H1 (cell line): ENCODE measurements around the gene IFI27L1. TPM values are rescaled to one million over a fixed set of nuclear protein-coding genes. Genes with fewer than 3 reads are reported as not detected.

ENCODE experiments used
- CTCF ChIA-PET: fragments of 300-600 bp; sonication (Branson Sonifier 250); formaldehyde crosslinking; loops from one replicate; lab custom pipeline; 2021; ENCODE audit not compliant: partially characterized antibody; lab: Charles Lee
- POLR2A ChIA-PET: fragments of 300-600 bp; sonication (Branson Sonifier 250); formaldehyde crosslinking; loops from one replicate; lab custom pipeline; 2021; ENCODE audit warnings: inconsistent platforms; ENCODE audit not compliant: partially characterized antibody; lab: Charles Lee
- DNase-seq, 2 experiments: peaks; one replicate each; pipeline versions ENCODE4 v3.0.0 to v3.0.0-alpha.2; 2010 to 2022; ENCODE audit warnings: low spot score in 2 of 2, low read depth in 1 of 2, mixed read lengths in 1 of 2
- FAIRE-seq: peaks from 2 replicates; lab custom pipeline; 2011; peaks lifted over from hg19 to GRCh38; lab: Jason Lieb, UNC
- H2AFZ ChIP-seq: 2 replicates; pipeline ENCODE4 v1.8.1; 2012; ENCODE audit warnings: low read length, inconsistent platforms
- H2AK5ac ChIP-seq: 2 replicates; pipeline ENCODE4 v1.6.1; 2013; ENCODE audit warnings: low read depth, low read length
- H2BK120ac ChIP-seq: replicated peaks from 2 replicates; pipeline ENCODE3; 2013; ENCODE audit warnings: low read depth, low read length, inconsistent platforms
- H2BK12ac ChIP-seq: 2 replicates; pipeline ENCODE4 v1.6.1; 2013; ENCODE audit warnings: low read depth, low read length
- H2BK15ac ChIP-seq: 2 replicates; pipeline ENCODE4 v1.6.1; 2013; ENCODE audit warnings: low read length
- H2BK20ac ChIP-seq: 2 replicates; pipeline ENCODE4 v1.6.1; 2013; ENCODE audit warnings: low read length
- H2BK5ac ChIP-seq: 2 replicates; pipeline ENCODE4 v1.6.1; 2013; ENCODE audit warnings: low read depth, low read length
- H3K14ac ChIP-seq: 2 replicates; pipeline ENCODE4 v1.6.1; 2013; ENCODE audit warnings: inconsistent platforms; ENCODE audit not compliant: insufficient read length
- H3K18ac ChIP-seq: 2 replicates; pipeline ENCODE4 v1.6.1; 2013; ENCODE audit warnings: low read length; ENCODE audit errors: extremely low read depth
- H3K23ac ChIP-seq: 2 replicates; pipeline ENCODE4 v1.6.1; 2013; ENCODE audit warnings: inconsistent platforms; ENCODE audit not compliant: insufficient read length
- H3K23me2 ChIP-seq: 2 replicates; pipeline ENCODE4 v1.6.1; 2013; ENCODE audit warnings: low read depth, low read length
- H3K27ac ChIP-seq: 2 replicates; pipeline ENCODE4 v1.6.1; 2011; ENCODE audit warnings: low read depth, low read length, inconsistent platforms
- H3K27me3 ChIP-seq, 4 experiments: replicated peaks in 1 of 4; 1 replicate in 1 of 4; 2 replicates in 3 of 4; pipeline versions ENCODE4 v1.6.1 to v1.8.1; 2011 to 2013; ENCODE audit warnings: low read length in 3 of 4, mild to moderate bottlenecking in 3 of 4, inconsistent platforms in 2 of 4, mixed read lengths in 2 of 4, moderate library complexity in 1 of 4; ENCODE audit not compliant: control insufficient read depth in 3 of 4, insufficient read depth in 3 of 4; ENCODE audit errors: extremely low read depth in 1 of 4
- H3K36me3 ChIP-seq, 4 experiments: 2 replicates each; pipeline versions ENCODE4 v1.6.1 to v1.8.1; 2011 to 2013; ENCODE audit warnings: mild to moderate bottlenecking in 4 of 4, low read length in 3 of 4, moderate library complexity in 2 of 4, control low read depth in 1 of 4, inconsistent platforms in 1 of 4; ENCODE audit not compliant: insufficient read depth in 4 of 4, control insufficient read depth in 2 of 4
- H3K4ac ChIP-seq: replicated peaks from 2 replicates; pipeline ENCODE3; 2013; ENCODE audit warnings: low read length, low read depth, mixed read lengths, inconsistent platforms; ENCODE audit not compliant: insufficient read length
- H3K4me1 ChIP-seq, 4 experiments: replicated peaks in 1 of 4; 1 replicate in 1 of 4; 2 replicates in 3 of 4; pipeline versions ENCODE4 v1.6.1 to v1.8.1; 2011 to 2013; ENCODE audit warnings: low read length in 3 of 4, inconsistent platforms in 2 of 4, mixed read lengths in 1 of 4; ENCODE audit not compliant: insufficient read depth in 4 of 4, control insufficient read depth in 3 of 4
- H3K4me2 ChIP-seq, 2 experiments: 2 replicates each; pipeline versions ENCODE4 v1.6.1 to v1.8.1; 2011 to 2013; ENCODE audit warnings: low read depth in 2 of 2, low read length in 2 of 2, control low read depth in 1 of 2, inconsistent platforms in 1 of 2, mild to moderate bottlenecking in 1 of 2; ENCODE audit not compliant: insufficient read depth in 1 of 2
- H3K4me3 ChIP-seq, 4 experiments: fragments of 200-600, 300-600 bp in 1 of 4; sonication (generic), shearing (Covaris generic), sonication (Bioruptor Twin) in 1 of 4; 2 replicates each; pipeline versions ENCODE4 v1.5.1 to v1.8.1; 2011 to 2016; ENCODE audit warnings: low read length in 4 of 4, low read depth in 3 of 4, control low read depth in 2 of 4, inconsistent platforms in 2 of 4, mild to moderate bottlenecking in 2 of 4, mixed read lengths in 1 of 4, moderate library complexity in 1 of 4; ENCODE audit not compliant: insufficient read depth in 2 of 4; ENCODE audit errors: extremely low read depth in 1 of 4
- H3K56ac ChIP-seq: replicated peaks from 2 replicates; pipeline ENCODE3; 2013; ENCODE audit warnings: low read depth, mild to moderate bottlenecking, mixed read lengths, low read length, inconsistent platforms; ENCODE audit not compliant: insufficient read length
- H3K79me1 ChIP-seq: 2 replicates; pipeline ENCODE4 v1.6.1; 2013; ENCODE audit warnings: low read depth, low read length, control low read depth
- H3K79me2 ChIP-seq, 2 experiments: 2 replicates each; pipeline versions ENCODE4 v1.6.1 to v1.8.1; 2012 to 2013; ENCODE audit warnings: low read length in 2 of 2, mild to moderate bottlenecking in 2 of 2, inconsistent platforms in 1 of 2; ENCODE audit not compliant: insufficient read depth in 2 of 2, control insufficient read depth in 1 of 2
- H3K9ac ChIP-seq, 4 experiments: replicated peaks in 1 of 4; 1 replicate in 1 of 4; 2 replicates in 3 of 4; pipeline versions ENCODE4 v1.6.1 to v1.8.1; 2011 to 2013; ENCODE audit warnings: low read depth in 3 of 4, low read length in 3 of 4, control low read depth in 2 of 4, mild to moderate bottlenecking in 2 of 4, moderate library complexity in 2 of 4, inconsistent platforms in 1 of 4; ENCODE audit errors: extremely low read depth in 1 of 4
- H3K9me3 ChIP-seq, 2 experiments: 2 replicates each; pipeline versions ENCODE4 v1.6.1 to v1.8.1; 2012 to 2013; ENCODE audit warnings: mild to moderate bottlenecking in 2 of 2, moderate library complexity in 2 of 2, control low read depth in 1 of 2, inconsistent platforms in 1 of 2, low read depth in 1 of 2, low read length in 1 of 2, mixed read lengths in 1 of 2; ENCODE audit not compliant: insufficient read depth in 2 of 2
- H4K20me1 ChIP-seq, 2 experiments: replicated peaks in 1 of 2; 2 replicates each; pipeline versions ENCODE3 to v1.8.1; 2011 to 2013; ENCODE audit warnings: inconsistent platforms in 2 of 2, low read length in 2 of 2, mild to moderate bottlenecking in 1 of 2; ENCODE audit not compliant: insufficient read depth in 2 of 2, control insufficient read depth in 1 of 2
- H4K5ac ChIP-seq: 2 replicates; pipeline ENCODE4 v1.6.1; 2013; ENCODE audit warnings: low read length, low read depth, mixed read lengths, inconsistent platforms; ENCODE audit not compliant: insufficient read length
- H4K8ac ChIP-seq: 2 replicates; pipeline ENCODE4 v1.8.0; 2013; ENCODE audit warnings: mild to moderate bottlenecking, moderate library complexity, low read length, inconsistent platforms; ENCODE audit not compliant: insufficient read depth; ENCODE audit errors: extremely low read depth
- H4K91ac ChIP-seq: replicated peaks from 2 replicates; pipeline ENCODE3; 2013; ENCODE audit warnings: low read length, mixed read lengths, inconsistent platforms; ENCODE audit not compliant: insufficient read length
- BACH1 ChIP-seq: IDR thresholded peaks from 2 replicates; pipeline ENCODE4 v1.6.1; 2012; ENCODE audit warnings: low read length, improper control_type of control experiment
- RBBP5 ChIP-seq: IDR thresholded peaks from 2 replicates; pipeline ENCODE4 v1.7.1; 2012; ENCODE audit warnings: low read depth, mild to moderate bottlenecking, inconsistent platforms, low read length, moderate library complexity, borderline replicate concordance
- RNF2 ChIP-seq: fragments of 200-900, 300-1000 bp; sonication (generic); IDR thresholded peaks from 2 replicates; pipeline ENCODE4 v1.7.1; 2016; ENCODE audit warnings: borderline replicate concordance, low read depth, mild to moderate bottlenecking, antibody characterized with exemption, low read length; ENCODE audit not compliant: poor library complexity, severe bottlenecking; ENCODE audit errors: missing control alignments
- SIN3A ChIP-seq, 2 experiments: IDR thresholded peaks in 1 of 2; conservative IDR thresholded peaks in 1 of 2; 2 replicates each; pipeline ENCODE4 v1.6.1; 2011 to 2012; ENCODE audit warnings: low read length in 2 of 2, improper control_type of control experiment in 1 of 2, low read depth in 1 of 2, mild to moderate bottlenecking in 1 of 2
- SIX5 ChIP-seq: IDR thresholded peaks from 2 replicates; pipeline ENCODE4 v1.6.1; 2011; ENCODE audit warnings: mild to moderate bottlenecking, low read depth, low read length
- SRF ChIP-seq: IDR thresholded peaks from 2 replicates; pipeline ENCODE4 v1.6.1; 2011; ENCODE audit warnings: mild to moderate bottlenecking, low read depth, low read length, moderate library complexity
- SUZ12 ChIP-seq: fragments of 200-600 bp; sonication (generic); IDR thresholded peaks from 2 replicates; pipeline ENCODE4 v1.6.1; 2012; ENCODE audit warnings: mild to moderate bottlenecking, inconsistent platforms, low read length, moderate library complexity, mixed read lengths
- YY1 ChIP-seq: IDR thresholded peaks from 2 replicates; pipeline ENCODE4 v1.6.1; 2011; ENCODE audit warnings: low read depth, mild to moderate bottlenecking, low read length
- ZNF274 ChIP-seq: IDR thresholded peaks from 2 replicates; pipeline ENCODE4 v1.7.0; 2012; ENCODE audit warnings: low read length, borderline replicate concordance; ENCODE audit errors: extremely low read depth
- WGBS, 2 experiments: shearing (Covaris generic) in 1 of 2; methylation state at CpG; one replicate each; pipeline versions ENCODE4 v1.1.6 to v1.1.7; 2013 to 2015; ENCODE audit warnings: low lambda C conversion rate in 2 of 2, mixed read lengths in 2 of 2, inconsistent platforms in 1 of 2, low coverage in 1 of 2, missing lambda C conversion rate in 1 of 2; ENCODE audit not compliant: insufficient replicate concordance in 2 of 2, insufficient coverage in 1 of 2, insufficient read length in 1 of 2; ENCODE audit errors: extremely low coverage in 1 of 2, missing lambda C conversion rate in 1 of 2; 5-methylcytosine and 5-hydroxymethylcytosine counted together
- polyA plus RNA-seq, 7 experiments: library from polyadenylated mRNA; depleted of rRNA in 3 of 7; stranded (reverse) in 5 of 7; unstranded in 2 of 7; fragments of >200 nt in 5 of 7; fragments of 200-250 nt in 2 of 7; gene quantifications; 1 replicate in 5 of 7; 2 replicates in 1 of 7; 4 replicates in 1 of 7; pipeline versions ENCODE4 v1.2.1 to v1.2.3, GENCODE V29; 2011 to 2013; ENCODE audit warnings: missing spikeins in 2 of 7, mixed read lengths in 2 of 7
- total RNA-seq: library from RNA; stranded (reverse); fragmentation: NEBNext Ultra II Directional; extraction: Animal tissue kit (Norgen Biotek cat#: 25700); gene quantifications from 2 replicates; pipeline ENCODE4 v1.2.1, GENCODE V29; 2021
- TF ChIP-seq, protein P1 (sequence below): IDR thresholded peaks from 2 replicates; pipeline ENCODE4 v1.6.1; 2012; ENCODE audit warnings: inconsistent platforms
- TF ChIP-seq, protein P2 (sequence below): IDR thresholded peaks from 2 replicates; pipeline ENCODE4 v1.6.1; 2011; ENCODE audit warnings: low read depth, mild to moderate bottlenecking, low read length; ENCODE audit not compliant: insufficient read depth

IFI27L1 gene
- total and polyA plus RNA-seq, 2 of the 8 experiments (the other 6 are each of a cell fraction or from before 2014, with no cell fraction given): 21.2 to 30.5 TPM

DNA sequence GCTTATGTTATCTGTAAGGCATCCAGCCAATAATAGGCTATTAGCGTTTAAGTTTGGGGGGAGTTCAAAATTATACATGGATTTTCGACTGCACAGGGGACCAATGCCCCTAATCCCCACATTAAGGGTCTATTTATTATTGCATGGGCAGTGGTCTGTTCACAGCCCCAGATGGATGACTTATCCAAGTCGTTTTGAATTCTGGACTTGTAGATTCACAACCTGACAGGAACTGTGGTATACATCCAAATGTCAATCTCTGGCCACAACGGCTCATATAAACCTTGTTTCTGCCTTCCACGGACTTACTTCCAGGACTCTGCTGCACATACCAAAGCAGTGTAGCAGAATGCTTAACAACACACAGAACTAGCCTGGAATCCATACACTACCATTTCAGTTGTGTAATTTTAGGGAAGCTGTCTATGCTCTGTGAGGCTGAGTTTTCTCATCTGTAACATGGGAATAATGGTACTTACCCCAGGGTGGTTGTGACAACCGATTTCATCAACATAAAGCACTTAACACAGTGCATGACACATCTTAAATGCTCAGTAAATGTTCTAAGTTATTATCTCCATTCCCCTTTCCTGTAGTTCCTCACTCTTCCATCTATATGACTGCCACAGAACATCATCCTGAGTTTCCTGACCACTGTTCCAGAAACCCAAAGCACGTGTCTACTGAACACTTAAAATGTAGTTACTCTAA is 3.8 kb upstream of the IFI27L1 start:
- peaks cover 32 to 86% of the 10 kb centered on the region in 2 experiments for H3K79me2 ChIP-seq
- no peak overlapping the region for H2AFZ ChIP-seq
- FAIRE-seq (no peak), DNase-seq (no peak)
- H3K27ac ChIP-seq: no peak overlapping the region
- no peak overlapping the region for H3K4me3 ChIP-seq
- H4K5ac ChIP-seq: no peak overlapping the region
- no peak overlapping the region for H3K9ac ChIP-seq
- no peak overlapping the region for H2BK20ac ChIP-seq
- no peak overlapping the region for H2BK120ac ChIP-seq
- peaks cover 10 to 14% of the 10 kb centered on the region in 2 experiments for H4K20me1 ChIP-seq
- 91% methylated on average over 7 of the region's 7 CpGs; no CpG with 5 or more reads in 1 of the 2 experiments for WGBS, 2 experiments
- no peak overlapping the region for H3K18ac ChIP-seq
- H3K23ac ChIP-seq: no peak overlapping the region
- no peak overlapping the region for H3K4ac ChIP-seq
- no peak overlapping the region for H3K56ac ChIP-seq
- CTCF ChIA-PET: interaction anchor here (0.8 kb wide), 1 partner anchor 12 kb away, joined by 3 read pairs; no protein-coding TSS in a partner anchor
- H4K8ac ChIP-seq: no peak overlapping the region
- H4K91ac ChIP-seq: no peak overlapping the region
- POLR2A ChIA-PET: no interaction called here
- no peaks in the 10 kb centered on the region for H3K9me3 ChIP-seq
- H3K79me1 ChIP-seq: peaks cover 7% of the 10 kb centered on the region; the same call in 1 of the 2 replicates
- H3K27me3 ChIP-seq: no peaks in the 10 kb centered on the region
- no peak overlapping the region for H3K14ac ChIP-seq
- H2BK5ac ChIP-seq: no peak overlapping the region
- no peak overlapping the region; a peak in 2 of 4 replicates for H3K4me2 ChIP-seq
- no peak overlapping the region for H2BK12ac ChIP-seq
- H3K23me2 ChIP-seq: peaks cover 5% of the 10 kb centered on the region
- no peak overlapping the region for H2AK5ac ChIP-seq
- H3K4me1 ChIP-seq: peaks cover 0 to 12% (median 0%) of the 10 kb centered on the region in 4 experiments; a peak in 1 of 7 replicates
- H3K36me3 ChIP-seq: peaks cover 7 to 37% (median 15%) of the 10 kb centered on the region in 4 experiments
- H2BK15ac ChIP-seq: no peak overlapping the region
- TF ChIP-seq, protein P1, sequence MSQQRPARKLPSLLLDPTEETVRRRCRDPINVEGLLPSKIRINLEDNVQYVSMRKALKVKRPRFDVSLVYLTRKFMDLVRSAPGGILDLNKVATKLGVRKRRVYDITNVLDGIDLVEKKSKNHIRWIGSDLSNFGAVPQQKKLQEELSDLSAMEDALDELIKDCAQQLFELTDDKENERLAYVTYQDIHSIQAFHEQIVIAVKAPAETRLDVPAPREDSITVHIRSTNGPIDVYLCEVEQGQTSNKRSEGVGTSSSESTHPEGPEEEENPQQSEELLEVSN: no peak
- no peak for TF ChIP-seq RBBP5
- TF ChIP-seq ZNF274: no peak
- TF ChIP-seq, protein P2, sequence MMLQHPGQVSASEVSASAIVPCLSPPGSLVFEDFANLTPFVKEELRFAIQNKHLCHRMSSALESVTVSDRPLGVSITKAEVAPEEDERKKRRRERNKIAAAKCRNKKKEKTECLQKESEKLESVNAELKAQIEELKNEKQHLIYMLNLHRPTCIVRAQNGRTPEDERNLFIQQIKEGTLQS: no peak
- TF ChIP-seq BACH1: no peak
- TF ChIP-seq SIN3A (conservative IDR thresholded peaks at IDR 0.05 in 1 of 2, IDR thresholded peaks at IDR 0.05 in 1 of 2; ENCODE audit: low read depth in 1 of 2, low read length in 2 of 2): no peak
- no peak for TF ChIP-seq RNF2
- TF ChIP-seq SRF: no peak
- TF ChIP-seq SIX5: no peak
- no peak for TF ChIP-seq YY1
- TF ChIP-seq SUZ12: no peak
